ENCODE data around the gene PIP4K2A.

Gene PIP4K2A

DNA sequence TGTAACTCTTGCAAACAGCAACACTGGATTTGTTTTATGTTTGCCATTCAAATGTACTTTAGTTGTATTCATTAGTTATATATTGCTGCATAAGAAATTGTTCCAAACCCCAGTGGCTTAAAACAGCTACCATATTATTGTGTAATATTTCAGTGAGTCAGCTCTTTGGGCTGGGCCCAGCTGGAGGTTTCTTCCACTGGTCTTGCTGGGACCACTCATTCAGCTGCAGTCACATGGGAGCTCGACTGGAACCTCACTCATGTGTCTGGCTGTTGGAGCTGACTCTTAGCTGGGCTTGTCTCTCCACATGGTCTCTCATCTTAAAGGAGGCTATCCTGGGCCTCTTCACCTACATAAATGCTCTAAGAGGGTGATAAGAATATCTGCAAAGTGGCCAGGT lies 23.2 kb upstream of the PIP4K2A start:
- Histone ChIP-seq H3K4me3 (replicated peaks; ENCODE audit: low read depth, low read length) (no peak overlapping the region), H3K36me3 (ENCODE audit: control insufficient read depth, insufficient read depth, low read length) (no peaks in the 10 kb centered on the region), H3K27me3 (replicated peaks; ENCODE audit: control insufficient read depth, insufficient read depth, low read length) (no peaks in the 10 kb centered on the region)
- TF ChIP-seq, protein P1, sequence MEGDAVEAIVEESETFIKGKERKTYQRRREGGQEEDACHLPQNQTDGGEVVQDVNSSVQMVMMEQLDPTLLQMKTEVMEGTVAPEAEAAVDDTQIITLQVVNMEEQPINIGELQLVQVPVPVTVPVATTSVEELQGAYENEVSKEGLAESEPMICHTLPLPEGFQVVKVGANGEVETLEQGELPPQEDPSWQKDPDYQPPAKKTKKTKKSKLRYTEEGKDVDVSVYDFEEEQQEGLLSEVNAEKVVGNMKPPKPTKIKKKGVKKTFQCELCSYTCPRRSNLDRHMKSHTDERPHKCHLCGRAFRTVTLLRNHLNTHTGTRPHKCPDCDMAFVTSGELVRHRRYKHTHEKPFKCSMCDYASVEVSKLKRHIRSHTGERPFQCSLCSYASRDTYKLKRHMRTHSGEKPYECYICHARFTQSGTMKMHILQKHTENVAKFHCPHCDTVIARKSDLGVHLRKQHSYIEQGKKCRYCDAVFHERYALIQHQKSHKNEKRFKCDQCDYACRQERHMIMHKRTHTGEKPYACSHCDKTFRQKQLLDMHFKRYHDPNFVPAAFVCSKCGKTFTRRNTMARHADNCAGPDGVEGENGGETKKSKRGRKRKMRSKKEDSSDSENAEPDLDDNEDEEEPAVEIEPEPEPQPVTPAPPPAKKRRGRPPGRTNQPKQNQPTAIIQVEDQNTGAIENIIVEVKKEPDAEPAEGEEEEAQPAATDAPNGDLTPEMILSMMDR (IDR thresholded peaks at IDR 0.05; ENCODE audit: insufficient read depth, low read length, poor library complexity, severe bottlenecking): no peak
- no peak for DNase-seq (ENCODE audit: extremely low read depth, insufficient read length)

DNA sequence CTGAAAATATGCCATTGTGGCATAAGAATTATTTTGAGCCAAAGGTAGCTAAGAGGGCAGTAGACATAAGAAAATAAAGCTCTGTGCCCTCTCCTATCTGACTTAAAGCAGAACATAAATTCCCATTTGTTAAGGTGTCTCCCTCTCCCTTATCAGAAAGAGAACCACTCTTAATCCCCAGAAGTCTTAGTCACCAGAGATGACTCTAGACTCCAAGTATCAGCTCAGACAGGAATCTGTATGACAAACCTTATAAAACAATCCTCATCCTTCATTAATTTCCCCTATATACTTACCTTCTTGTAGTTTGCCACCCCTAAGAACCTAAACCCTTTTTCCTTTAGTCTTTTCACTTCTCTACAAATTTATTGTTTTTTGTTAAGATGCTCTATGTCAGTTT lies 21.8 kb upstream of the PIP4K2A start:
- TF ChIP-seq, protein P1 (IDR thresholded peaks at IDR 0.05; ENCODE audit: insufficient read depth, low read length, poor library complexity, severe bottlenecking): no peak
- no peaks in the 10 kb centered on the region for H3K27me3 ChIP-seq (replicated peaks; ENCODE audit: control insufficient read depth, insufficient read depth, low read length)
- DNase-seq (ENCODE audit: extremely low read depth, insufficient read length): no peak
- H3K36me3 ChIP-seq (ENCODE audit: control insufficient read depth, insufficient read depth, low read length): no peaks in the 10 kb centered on the region
- no peak overlapping the region for H3K4me3 ChIP-seq (replicated peaks; ENCODE audit: low read depth, low read length)

DNA sequence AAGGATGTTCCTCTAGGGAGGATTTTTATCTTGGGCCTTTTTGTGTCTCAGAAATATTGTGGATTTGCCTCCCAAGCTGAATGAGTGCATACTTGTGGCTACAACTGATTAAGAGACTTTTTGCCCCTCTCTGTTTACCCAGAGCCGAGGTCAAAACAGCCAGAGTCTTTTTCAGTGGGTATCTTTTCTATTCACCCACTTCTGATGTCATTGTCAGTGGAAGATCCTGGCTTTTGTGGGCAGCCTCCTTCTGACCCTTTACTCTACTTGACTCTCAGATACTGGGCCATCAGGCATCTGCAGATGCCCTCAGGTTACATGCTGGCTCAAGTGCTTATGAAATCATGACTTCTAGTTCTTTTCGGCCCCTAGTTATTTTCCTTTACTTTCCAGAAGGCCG lies 19.6 kb upstream of the PIP4K2A start:
- H3K27me3 ChIP-seq (replicated peaks; ENCODE audit: control insufficient read depth, insufficient read depth, low read length): no peaks in the 10 kb centered on the region
- TF ChIP-seq, protein P1 (IDR thresholded peaks at IDR 0.05; ENCODE audit: insufficient read depth, low read length, poor library complexity, severe bottlenecking): no peak
- H3K4me3 ChIP-seq (replicated peaks; ENCODE audit: low read depth, low read length): no peak overlapping the region
- no peaks in the 10 kb centered on the region for H3K36me3 ChIP-seq (ENCODE audit: control insufficient read depth, insufficient read depth, low read length)
- DNase-seq (ENCODE audit: extremely low read depth, insufficient read length): no peak

DNA sequence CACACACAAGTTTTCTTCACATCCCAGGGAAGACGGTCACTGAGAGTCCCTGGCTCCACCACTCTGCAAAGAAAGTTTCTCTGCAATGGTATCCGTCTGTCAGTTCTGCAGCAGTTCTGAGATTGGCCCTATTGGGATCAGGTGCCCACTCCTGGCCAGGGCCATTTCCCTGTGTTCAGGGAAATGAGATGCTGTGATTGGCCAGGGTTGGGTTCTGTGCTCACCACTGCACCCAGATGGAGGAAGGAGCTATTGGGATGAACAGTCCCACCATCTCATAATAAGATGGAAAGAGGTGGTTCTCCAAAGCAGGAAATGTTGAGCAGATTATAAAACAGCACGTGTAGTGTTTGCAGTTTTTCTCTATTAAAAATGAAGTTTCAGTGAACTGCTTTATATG lies 13.3 kb upstream of the PIP4K2A start:
- Histone ChIP-seq H3K36me3 (ENCODE audit: control insufficient read depth, insufficient read depth, low read length) (no peaks in the 10 kb centered on the region), H3K4me3 (replicated peaks; ENCODE audit: low read depth, low read length) (no peak overlapping the region), H3K27me3 (replicated peaks; ENCODE audit: control insufficient read depth, insufficient read depth, low read length) (no peaks in the 10 kb centered on the region)
- TF ChIP-seq, protein P1 (IDR thresholded peaks at IDR 0.05; ENCODE audit: insufficient read depth, low read length, poor library complexity, severe bottlenecking): no peak
- no peak for DNase-seq (ENCODE audit: extremely low read depth, insufficient read length)

DNA sequence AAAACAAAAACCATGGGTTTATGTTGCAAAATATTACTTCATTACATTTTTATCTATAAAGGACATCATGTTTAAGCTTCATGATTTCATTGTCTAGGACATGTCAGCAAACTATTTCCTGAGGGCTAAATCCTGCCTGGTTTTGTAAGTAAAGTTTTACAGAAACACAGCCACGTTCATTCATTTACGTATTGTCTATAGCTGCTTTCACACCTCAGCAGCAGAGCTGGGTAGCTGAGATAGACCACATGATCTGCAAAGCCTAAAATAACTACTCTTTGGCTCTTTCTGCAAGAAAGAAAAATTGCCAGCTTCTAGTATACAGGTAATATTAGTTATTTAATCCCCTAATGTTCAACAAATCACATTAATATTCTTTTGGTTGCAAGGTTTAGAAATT lies 12.7 kb upstream of the PIP4K2A start:
- no peak overlapping the region for H3K4me3 ChIP-seq (replicated peaks; ENCODE audit: low read depth, low read length)
- no peak for DNase-seq (ENCODE audit: extremely low read depth, insufficient read length)
- TF ChIP-seq, protein P1 (IDR thresholded peaks at IDR 0.05; ENCODE audit: insufficient read depth, low read length, poor library complexity, severe bottlenecking): no peak
- H3K27me3 ChIP-seq (replicated peaks; ENCODE audit: control insufficient read depth, insufficient read depth, low read length): no peaks in the 10 kb centered on the region
- no peaks in the 10 kb centered on the region for H3K36me3 ChIP-seq (ENCODE audit: control insufficient read depth, insufficient read depth, low read length)

DNA sequence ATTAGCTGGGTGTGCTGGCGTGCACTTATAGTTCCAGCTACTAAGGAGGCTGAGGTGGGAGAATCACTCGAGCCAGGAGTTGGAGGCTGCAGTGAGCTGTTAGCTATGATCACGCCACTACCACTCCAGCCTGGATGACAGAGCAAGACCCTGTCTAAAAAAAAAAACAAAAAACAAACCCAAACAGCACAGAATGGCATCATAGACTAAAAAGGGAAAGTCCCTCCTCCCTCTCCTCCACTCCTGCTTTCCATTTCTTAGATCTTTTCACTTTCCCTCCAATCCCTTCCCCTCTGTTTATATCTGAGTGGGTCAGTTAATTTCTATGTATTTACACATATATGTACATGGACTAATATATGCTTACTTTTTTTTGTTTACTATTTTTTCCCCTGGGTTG lies 10.4 kb upstream of the PIP4K2A start:
- Histone ChIP-seq H3K36me3 (ENCODE audit: control insufficient read depth, insufficient read depth, low read length) (no peaks in the 10 kb centered on the region), H3K4me3 (replicated peaks; ENCODE audit: low read depth, low read length) (no peak overlapping the region), H3K27me3 (replicated peaks; ENCODE audit: control insufficient read depth, insufficient read depth, low read length) (no peaks in the 10 kb centered on the region)
- TF ChIP-seq, protein P1 (IDR thresholded peaks at IDR 0.05; ENCODE audit: insufficient read depth, low read length, poor library complexity, severe bottlenecking): no peak
- DNase-seq (ENCODE audit: extremely low read depth, insufficient read length): no peak
